GM23338 (cell line): ENCODE data around the gene EVC2. TPM values are rescaled to one million over a fixed set of nuclear protein-coding genes. Genes with fewer than 3 reads are reported as not detected.

Experiments used
- ATAC-seq: fragments of 200-7000 bp; cut with Tn5 transposase; 3 replicates; pipeline ENCODE4 v1.9.1; 2020
- DNase-seq: peaks from one replicate; pipeline ENCODE4 v3.0.0-alpha.2; 2015; ENCODE audit warnings: low spot score
- H2AFZ ChIP-seq: fragments of 200-600 bp; sonication (generic); 2 replicates; pipeline ENCODE4 v1.8.0; 2016; ENCODE audit warnings: antibody characterized with exemption, mild to moderate bottlenecking, moderate library complexity
- H3F3A ChIP-seq: fragments of 200-600 bp; sonication (generic); replicated peaks from 2 replicates; pipeline ENCODE4 v1.8.0; 2017; ENCODE audit warnings: antibody characterized with exemption, mixed run types, low read depth
- H3K27ac ChIP-seq: fragments of 200-600 bp; sonication (generic); 2 replicates; pipeline ENCODE4 v1.6.1; 2016; ENCODE audit warnings: low read depth
- H3K27me3 ChIP-seq: fragments of 200-600 bp; sonication (generic); 2 replicates; pipeline ENCODE4 v1.8.0; 2016; ENCODE audit warnings: mild to moderate bottlenecking, mixed run types, moderate library complexity; ENCODE audit not compliant: insufficient read depth
- H3K36me3 ChIP-seq: fragments of 200-600 bp; sonication (generic); 2 replicates; pipeline ENCODE4 v1.8.0; 2016; ENCODE audit warnings: mild to moderate bottlenecking; ENCODE audit not compliant: insufficient read depth
- H3K4me1 ChIP-seq: fragments of 200-600 bp; sonication (generic); 2 replicates; pipeline ENCODE4 v1.8.0; 2016; ENCODE audit warnings: mild to moderate bottlenecking, moderate library complexity; ENCODE audit not compliant: insufficient read depth
- H3K4me2 ChIP-seq: fragments of 200-600 bp; sonication (generic); 2 replicates; pipeline ENCODE4 v1.7.1; 2017; ENCODE audit warnings: mixed run types
- H3K4me3 ChIP-seq: fragments of 200-600 bp; sonication (generic); 2 replicates; pipeline ENCODE4 v1.6.1; 2016; ENCODE audit warnings: mixed run types
- H3K79me2 ChIP-seq: fragments of 200-600 bp; sonication (generic); replicated peaks from 2 replicates; pipeline ENCODE4 v1.8.0; 2017; ENCODE audit warnings: mild to moderate bottlenecking; ENCODE audit not compliant: insufficient read depth
- H3K9me2 ChIP-seq: fragments of 200-600 bp; sonication (generic); 2 replicates; pipeline ENCODE4 v1.8.0; 2017; ENCODE audit not compliant: insufficient read depth
- H4K20me1 ChIP-seq: fragments of 200-600 bp; sonication (generic); replicated peaks from 2 replicates; pipeline ENCODE4 v1.8.0; 2017; ENCODE audit warnings: mild to moderate bottlenecking; ENCODE audit not compliant: insufficient read depth
- H3K27ac Mint-ChIP-seq: 2 replicates; pipeline ENCODE4 v1.8.0; 2020; ENCODE audit warnings: inconsistent platforms, mild to moderate bottlenecking, moderate library complexity, mixed read lengths
- H3K27me3 Mint-ChIP-seq: 3 replicates; pipeline ENCODE4 v1.8.0; 2022; ENCODE audit warnings: low read depth, mild to moderate bottlenecking, moderate library complexity, mixed read lengths, inconsistent platforms; ENCODE audit not compliant: insufficient read depth, poor library complexity
- H3K36me3 Mint-ChIP-seq: 3 replicates; pipeline ENCODE4 v1.8.0; 2021; ENCODE audit warnings: low read depth, mild to moderate bottlenecking, inconsistent platforms, moderate library complexity, mixed read lengths
- H3K4me1 Mint-ChIP-seq: 3 replicates; pipeline ENCODE4 v1.8.0; 2020; ENCODE audit warnings: mild to moderate bottlenecking, inconsistent platforms, mixed read lengths
- H3K4me3 Mint-ChIP-seq: 3 replicates; pipeline ENCODE4 v1.8.0; 2021; ENCODE audit warnings: moderate library complexity, mild to moderate bottlenecking, inconsistent platforms, mixed read lengths
- H3K9me3 Mint-ChIP-seq: 3 replicates; pipeline ENCODE4 v1.8.0; 2020; ENCODE audit warnings: moderate library complexity, mild to moderate bottlenecking, inconsistent platforms, mixed read lengths
- CREB1 ChIP-seq: fragments of 250-450 bp; sonication (Bioruptor Pico); IDR thresholded peaks from 2 replicates; pipeline ENCODE4 v1.5.0; 2020; ENCODE audit warnings: low read depth, mild to moderate bottlenecking, moderate library complexity
- CTCF ChIP-seq, 2 experiments: fragments of 200-600 bp in 1 of 2; sonication (generic) in 1 of 2; conservative IDR thresholded peaks; 2 replicates each; pipeline versions ENCODE4 v1.5.1 to v1.6.1; 2016 to 2017; ENCODE audit warnings: antibody characterized with exemption in 2 of 2, low read depth in 2 of 2, mild to moderate bottlenecking in 2 of 2, moderate library complexity in 1 of 2
- EZH2 ChIP-seq: fragments of 200-600 bp; sonication (generic); IDR thresholded peaks from one replicate; pipeline ENCODE4 v1.8.0; 2017; ENCODE audit warnings: antibody characterized with exemption, mild to moderate bottlenecking, low read depth; ENCODE audit not compliant: unreplicated experiment
- EZH2phosphoT487 ChIP-seq: fragments of 200-600 bp; sonication (generic); IDR thresholded peaks from one replicate; pipeline ENCODE4 v1.8.1; 2018; ENCODE audit warnings: antibody characterized with exemption; ENCODE audit not compliant: unreplicated experiment
- JUNB ChIP-seq: IDR thresholded peaks from one replicate; pipeline ENCODE4 v1.6.1; 2016; ENCODE audit warnings: antibody characterized with exemption; ENCODE audit not compliant: unreplicated experiment
- REST ChIP-seq: IDR thresholded peaks from one replicate; pipeline ENCODE4 v1.6.1; 2018; ENCODE audit warnings: antibody characterized with exemption; ENCODE audit not compliant: unreplicated experiment
- ZNF114 ChIP-seq: fragments of 250-450 bp; sonication (Bioruptor Pico); IDR thresholded peaks from 2 replicates; pipeline ENCODE4 v1.5.0; 2020; ENCODE audit warnings: mild to moderate bottlenecking, moderate library complexity
- ZNF331 ChIP-seq: fragments of 250-450 bp; sonication (Bioruptor Pico); IDR thresholded peaks from 2 replicates; pipeline ENCODE4 v1.5.0; 2020; ENCODE audit warnings: low read depth, mild to moderate bottlenecking, moderate library complexity
- polyA plus RNA-seq: library from polyadenylated mRNA; unstranded; fragments of >200 nt; fragmentation: Nextera tagmentation; extraction: Ambion mirVana; gene quantifications from 2 replicates; pipeline ENCODE4 v1.2.1, GENCODE V29; 2016
- total RNA-seq: library from RNA; depleted of rRNA; stranded (reverse); fragments of >200 nt; shearing (Covaris generic); gene quantifications from 2 replicates; pipeline ENCODE4 v1.2.3, GENCODE V29; 2014
- TF ChIP-seq, protein P1 (sequence below): fragments of 250-450 bp; sonication (Bioruptor Pico); IDR thresholded peaks from 2 replicates; pipeline ENCODE4 v1.5.0; 2020; ENCODE audit warnings: mild to moderate bottlenecking, moderate library complexity

Gene EVC2
- total and polyA plus RNA-seq, 2 experiments from 2014 or later: 3.4 to 11.5 TPM

DNA sequence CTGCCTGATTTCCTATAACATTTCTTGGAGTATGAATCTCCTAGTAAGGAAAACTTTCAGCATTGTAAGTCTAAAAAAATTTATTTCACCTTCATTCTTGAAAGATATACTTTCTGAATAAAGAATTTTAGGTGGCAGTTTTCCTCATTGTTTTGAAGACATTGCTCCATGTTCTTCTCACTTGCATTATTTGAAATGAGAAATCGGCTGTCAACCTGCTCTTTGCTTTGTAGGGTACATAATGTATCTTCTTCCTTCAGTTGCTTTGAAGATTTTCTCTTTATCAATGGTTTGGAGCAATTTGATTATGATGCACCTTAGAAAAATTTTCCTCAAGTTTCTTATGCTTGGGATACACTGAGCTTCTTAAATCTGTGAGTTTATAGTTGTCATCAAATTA, 120.3 kb downstream of the EVC2 start:
- Histone ChIP-seq H3K27me3 (no peaks in the 10 kb centered on the region), H2AFZ (no peak overlapping the region), H3F3A (no peaks in the 10 kb centered on the region), H3K36me3 (peaks cover 10% of the 10 kb centered on the region), H3K4me2 (no peak overlapping the region), H3K4me3 (no peak overlapping the region), H3K4me1 (peaks cover 33% of the 10 kb centered on the region), H4K20me1 (no peaks in the 10 kb centered on the region), H3K9me2 (peaks cover 14% of the 10 kb centered on the region), H3K79me2 (no peaks in the 10 kb centered on the region), H3K27ac (no peak overlapping the region)
- Mint-ChIP-seq H3K4me1 (peaks cover 36% of the 10 kb centered on the region), H3K27ac (no peak overlapping the region), H3K9me3 (peaks cover 68% of the 10 kb centered on the region), H3K27me3 (peaks cover 9% of the 10 kb centered on the region), H3K36me3 (peaks cover 81% of the 10 kb centered on the region), H3K4me3 (no peak overlapping the region)
- no peak for DNase-seq
- ATAC-seq: no peak
- TF ChIP-seq EZH2phosphoT487 (no peak), REST (no peak), JUNB (no peak)

DNA sequence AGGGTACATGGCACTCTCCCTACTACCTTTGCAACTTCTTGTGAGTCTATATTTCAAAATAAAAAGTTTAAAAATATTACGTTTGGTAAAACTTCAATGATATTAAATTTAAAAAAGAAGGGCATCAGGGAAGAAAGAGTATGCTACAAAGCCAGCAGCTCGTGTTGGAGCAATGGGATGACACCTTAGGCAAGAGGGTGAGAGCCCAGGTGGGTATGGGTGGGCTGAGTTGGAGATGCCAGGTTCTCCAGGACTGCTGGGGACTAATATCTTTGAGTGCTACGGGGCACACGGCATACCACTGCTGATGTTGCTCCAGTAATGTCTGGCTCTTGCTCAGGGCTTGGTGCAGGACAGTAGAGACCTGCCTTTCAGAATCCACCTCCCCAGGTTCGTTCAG, 132.4 kb downstream of the EVC2 start:
- H2AFZ ChIP-seq: no peak overlapping the region
- peaks cover 4% of the 10 kb centered on the region for H3K4me1 Mint-ChIP-seq
- no peaks in the 10 kb centered on the region for H3F3A ChIP-seq
- DNase-seq (no peak), ATAC-seq (no peak)
- no peaks in the 10 kb centered on the region for H3K79me2 ChIP-seq
- peaks cover 36% of the 10 kb centered on the region for H3K36me3 Mint-ChIP-seq
- no peaks in the 10 kb centered on the region for H3K27me3 ChIP-seq
- no peak overlapping the region for H3K4me3 Mint-ChIP-seq
- peaks cover 2% of the 10 kb centered on the region; the same call in 1 of the 2 replicates for H3K36me3 ChIP-seq
- H3K9me2 ChIP-seq: no peaks in the 10 kb centered on the region
- no peak overlapping the region for H3K27ac ChIP-seq
- no peaks in the 10 kb centered on the region for H4K20me1 ChIP-seq
- H3K4me3 ChIP-seq: no peak overlapping the region
- H3K4me1 ChIP-seq: no peaks in the 10 kb centered on the region
- H3K27me3 Mint-ChIP-seq: peaks cover 7% of the 10 kb centered on the region
- H3K27ac Mint-ChIP-seq: no peak overlapping the region
- no peak overlapping the region for H3K4me2 ChIP-seq
- peaks cover 4% of the 10 kb centered on the region for H3K9me3 Mint-ChIP-seq
- TF ChIP-seq ZNF331 (CRISPR knock-in tag) (no peak), CREB1 (no peak), EZH2 (no peak), CTCF (conservative IDR thresholded peaks at IDR 0.05; ENCODE audit: low read depth in 2 of 2) (no peak), ZNF114 (CRISPR knock-in tag) (no peak), EZH2phosphoT487 (no peak)
- TF ChIP-seq, protein P1, sequence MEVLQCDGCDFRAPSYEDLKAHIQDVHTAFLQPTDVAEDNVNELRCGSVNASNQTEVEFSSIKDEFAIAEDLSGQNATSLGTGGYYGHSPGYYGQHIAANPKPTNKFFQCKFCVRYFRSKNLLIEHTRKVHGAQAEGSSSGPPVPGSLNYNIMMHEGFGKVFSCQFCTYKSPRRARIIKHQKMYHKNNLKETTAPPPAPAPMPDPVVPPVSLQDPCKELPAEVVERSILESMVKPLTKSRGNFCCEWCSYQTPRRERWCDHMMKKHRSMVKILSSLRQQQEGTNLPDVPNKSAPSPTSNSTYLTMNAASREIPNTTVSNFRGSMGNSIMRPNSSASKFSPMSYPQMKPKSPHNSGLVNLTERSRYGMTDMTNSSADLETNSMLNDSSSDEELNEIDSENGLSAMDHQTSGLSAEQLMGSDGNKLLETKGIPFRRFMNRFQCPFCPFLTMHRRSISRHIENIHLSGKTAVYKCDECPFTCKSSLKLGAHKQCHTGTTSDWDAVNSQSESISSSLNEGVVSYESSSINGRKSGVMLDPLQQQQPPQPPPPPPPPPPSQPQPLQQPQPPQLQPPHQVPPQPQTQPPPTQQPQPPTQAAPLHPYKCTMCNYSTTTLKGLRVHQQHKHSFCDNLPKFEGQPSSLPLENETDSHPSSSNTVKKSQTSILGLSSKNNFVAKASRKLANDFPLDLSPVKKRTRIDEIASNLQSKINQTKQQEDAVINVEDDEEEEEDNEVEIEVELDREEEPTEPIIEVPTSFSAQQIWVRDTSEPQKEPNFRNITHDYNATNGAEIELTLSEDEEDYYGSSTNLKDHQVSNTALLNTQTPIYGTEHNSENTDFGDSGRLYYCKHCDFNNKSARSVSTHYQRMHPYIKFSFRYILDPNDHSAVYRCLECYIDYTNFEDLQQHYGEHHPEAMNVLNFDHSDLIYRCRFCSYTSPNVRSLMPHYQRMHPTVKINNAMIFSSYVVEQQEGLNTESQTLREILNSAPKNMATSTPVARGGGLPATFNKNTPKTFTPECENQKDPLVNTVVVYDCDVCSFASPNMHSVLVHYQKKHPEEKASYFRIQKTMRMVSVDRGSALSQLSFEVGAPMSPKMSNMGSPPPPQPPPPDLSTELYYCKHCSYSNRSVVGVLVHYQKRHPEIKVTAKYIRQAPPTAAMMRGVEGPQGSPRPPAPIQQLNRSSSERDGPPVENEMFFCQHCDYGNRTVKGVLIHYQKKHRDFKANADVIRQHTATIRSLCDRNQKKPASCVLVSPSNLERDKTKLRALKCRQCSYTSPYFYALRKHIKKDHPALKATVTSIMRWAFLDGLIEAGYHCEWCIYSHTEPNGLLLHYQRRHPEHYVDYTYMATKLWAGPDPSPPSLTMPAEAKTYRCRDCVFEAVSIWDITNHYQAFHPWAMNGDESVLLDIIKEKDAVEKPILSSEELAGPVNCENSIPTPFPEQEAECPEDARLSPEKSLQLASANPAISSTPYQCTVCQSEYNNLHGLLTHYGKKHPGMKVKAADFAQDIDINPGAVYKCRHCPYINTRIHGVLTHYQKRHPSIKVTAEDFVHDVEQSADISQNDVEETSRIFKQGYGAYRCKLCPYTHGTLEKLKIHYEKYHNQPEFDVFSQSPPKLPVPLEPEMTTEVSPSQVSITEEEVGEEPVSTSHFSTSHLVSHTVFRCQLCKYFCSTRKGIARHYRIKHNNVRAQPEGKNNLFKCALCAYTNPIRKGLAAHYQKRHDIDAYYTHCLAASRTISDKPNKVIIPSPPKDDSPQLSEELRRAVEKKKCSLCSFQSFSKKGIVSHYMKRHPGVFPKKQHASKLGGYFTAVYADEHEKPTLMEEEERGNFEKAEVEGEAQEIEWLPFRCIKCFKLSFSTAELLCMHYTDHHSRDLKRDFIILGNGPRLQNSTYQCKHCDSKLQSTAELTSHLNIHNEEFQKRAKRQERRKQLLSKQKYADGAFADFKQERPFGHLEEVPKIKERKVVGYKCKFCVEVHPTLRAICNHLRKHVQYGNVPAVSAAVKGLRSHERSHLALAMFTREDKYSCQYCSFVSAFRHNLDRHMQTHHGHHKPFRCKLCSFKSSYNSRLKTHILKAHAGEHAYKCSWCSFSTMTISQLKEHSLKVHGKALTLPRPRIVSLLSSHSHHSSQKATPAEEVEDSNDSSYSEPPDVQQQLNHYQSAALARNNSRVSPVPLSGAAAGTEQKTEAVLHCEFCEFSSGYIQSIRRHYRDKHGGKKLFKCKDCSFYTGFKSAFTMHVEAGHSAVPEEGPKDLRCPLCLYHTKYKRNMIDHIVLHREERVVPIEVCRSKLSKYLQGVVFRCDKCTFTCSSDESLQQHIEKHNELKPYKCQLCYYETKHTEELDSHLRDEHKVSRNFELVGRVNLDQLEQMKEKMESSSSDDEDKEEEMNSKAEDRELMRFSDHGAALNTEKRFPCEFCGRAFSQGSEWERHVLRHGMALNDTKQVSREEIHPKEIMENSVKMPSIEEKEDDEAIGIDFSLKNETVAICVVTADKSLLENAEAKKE (CRISPR knock-in tag): no peak
